ENCODE data around the gene ZC3H13.

DNA sequence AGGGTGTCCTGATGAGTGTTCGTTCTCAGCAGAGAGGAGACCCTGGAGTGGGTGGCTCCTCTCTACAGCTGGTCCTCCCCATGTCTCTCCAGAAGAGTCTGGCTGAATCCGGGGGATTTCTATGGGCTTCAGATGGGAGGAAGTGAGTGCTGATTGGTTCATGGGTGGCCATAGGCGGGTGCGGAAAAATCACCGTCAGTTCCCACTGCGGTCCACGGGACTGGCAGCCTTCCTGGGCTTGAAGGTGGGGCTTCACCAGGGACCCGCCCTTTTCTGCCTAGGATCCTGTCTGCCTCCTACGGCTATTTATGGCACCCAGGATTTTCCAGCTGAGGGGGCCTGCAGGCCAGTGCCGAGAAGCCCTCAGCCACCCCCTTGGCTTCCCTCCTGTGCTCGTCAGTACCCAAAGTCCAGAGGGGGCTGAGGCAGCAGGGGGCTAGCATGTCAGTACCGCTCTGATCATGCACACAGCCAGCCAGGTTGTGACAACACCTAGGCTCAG, 33.9 kb upstream of the ZC3H13 start:
- TF ChIP-seq, protein P1, sequence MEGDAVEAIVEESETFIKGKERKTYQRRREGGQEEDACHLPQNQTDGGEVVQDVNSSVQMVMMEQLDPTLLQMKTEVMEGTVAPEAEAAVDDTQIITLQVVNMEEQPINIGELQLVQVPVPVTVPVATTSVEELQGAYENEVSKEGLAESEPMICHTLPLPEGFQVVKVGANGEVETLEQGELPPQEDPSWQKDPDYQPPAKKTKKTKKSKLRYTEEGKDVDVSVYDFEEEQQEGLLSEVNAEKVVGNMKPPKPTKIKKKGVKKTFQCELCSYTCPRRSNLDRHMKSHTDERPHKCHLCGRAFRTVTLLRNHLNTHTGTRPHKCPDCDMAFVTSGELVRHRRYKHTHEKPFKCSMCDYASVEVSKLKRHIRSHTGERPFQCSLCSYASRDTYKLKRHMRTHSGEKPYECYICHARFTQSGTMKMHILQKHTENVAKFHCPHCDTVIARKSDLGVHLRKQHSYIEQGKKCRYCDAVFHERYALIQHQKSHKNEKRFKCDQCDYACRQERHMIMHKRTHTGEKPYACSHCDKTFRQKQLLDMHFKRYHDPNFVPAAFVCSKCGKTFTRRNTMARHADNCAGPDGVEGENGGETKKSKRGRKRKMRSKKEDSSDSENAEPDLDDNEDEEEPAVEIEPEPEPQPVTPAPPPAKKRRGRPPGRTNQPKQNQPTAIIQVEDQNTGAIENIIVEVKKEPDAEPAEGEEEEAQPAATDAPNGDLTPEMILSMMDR (IDR thresholded peaks at IDR 0.05; ENCODE audit: poor library complexity, severe bottlenecking), result no peak
- TF ChIP-seq EZH2 (IDR thresholded peaks at IDR 0.05; ENCODE audit: borderline replicate concordance, insufficient read depth, low read length, poor library complexity, severe bottlenecking) (no peak), POLR2AphosphoS5 (IDR thresholded peaks at IDR 0.05) (no peak), TAF1 (IDR thresholded peaks at IDR 0.05; ENCODE audit: low read depth) (no peak), MXI1 (conservative IDR thresholded peaks at IDR 0.05; ENCODE audit: poor library complexity, severe bottlenecking) (no peak), RAD21 (conservative IDR thresholded peaks at IDR 0.05) (no peak)
